ENCODE measurements around the gene ANKRD27.

ANKRD27 gene

GRCh38 chr19:32607479-32607878 lies 67.5 kb downstream of the ANKRD27 start:
- ATAC-seq = no peak
- TF ChIP-seq GLIS3 (CRISPR knock-in tag; IDR thresholded peaks at IDR 0.05) (no peak), ESRRG (CRISPR knock-in tag; IDR thresholded peaks at IDR 0.05) (no peak)

GRCh38 chr19:32606289-32606688 lies 68.7 kb downstream of the ANKRD27 start:
- no peak for ATAC-seq
- no peak for TF ChIP-seq CSRNP3 (CRISPR knock-in tag; IDR thresholded peaks at IDR 0.05)
- TF ChIP-seq ARNTL (CRISPR knock-in tag; IDR thresholded peaks at IDR 0.05; ENCODE audit: borderline replicate concordance, low read depth) = no peak
- no peak for TF ChIP-seq ISL1 (CRISPR knock-in tag; IDR thresholded peaks at IDR 0.05)
- TF ChIP-seq ZFP3 (CRISPR knock-in tag; IDR thresholded peaks at IDR 0.05) = no peak
- no peak for TF ChIP-seq PPARA (CRISPR knock-in tag; IDR thresholded peaks at IDR 0.05; ENCODE audit: borderline replicate concordance)
- TF ChIP-seq PATZ1 (CRISPR knock-in tag; IDR thresholded peaks at IDR 0.05; ENCODE audit: borderline replicate concordance) = no peak
- TF ChIP-seq ZFP30 (CRISPR knock-in tag; IDR thresholded peaks at IDR 0.05) = no peak
- TF ChIP-seq SNAI2 (CRISPR knock-in tag; IDR thresholded peaks at IDR 0.05) = no peak
- no peak for TF ChIP-seq BACH2 (CRISPR knock-in tag; IDR thresholded peaks at IDR 0.05; ENCODE audit: borderline replicate concordance)
- no peak for TF ChIP-seq CSDC2 (CRISPR knock-in tag; IDR thresholded peaks at IDR 0.05)
- no peak for TF ChIP-seq POU6F1 (CRISPR knock-in tag; IDR thresholded peaks at IDR 0.05; ENCODE audit: borderline replicate concordance, low read depth)
- no peak for TF ChIP-seq OSR1 (CRISPR knock-in tag; IDR thresholded peaks at IDR 0.05)
- no peak for TF ChIP-seq GLIS3 (CRISPR knock-in tag; IDR thresholded peaks at IDR 0.05)
- TF ChIP-seq CREB5 (CRISPR knock-in tag; IDR thresholded peaks at IDR 0.05; ENCODE audit: low read depth) = no peak
- no peak for TF ChIP-seq ZC3H10 (CRISPR knock-in tag; IDR thresholded peaks at IDR 0.05)

GRCh38 chr19:32605544-32605943 lies 69.4 kb downstream of the ANKRD27 start:
- TF ChIP-seq ISL1 (CRISPR knock-in tag; IDR thresholded peaks at IDR 0.05) (no peak), GLIS3 (CRISPR knock-in tag; IDR thresholded peaks at IDR 0.05) (no peak), ZFP30 (CRISPR knock-in tag; IDR thresholded peaks at IDR 0.05) (no peak), ZFP3 (CRISPR knock-in tag; IDR thresholded peaks at IDR 0.05) (no peak), ZC3H10 (CRISPR knock-in tag; IDR thresholded peaks at IDR 0.05) (no peak), TSHZ2 (CRISPR knock-in tag; IDR thresholded peaks at IDR 0.05) (no peak), CREB5 (CRISPR knock-in tag; IDR thresholded peaks at IDR 0.05; ENCODE audit: low read depth) (no peak), POU6F1 (CRISPR knock-in tag; IDR thresholded peaks at IDR 0.05; ENCODE audit: borderline replicate concordance, low read depth) (no peak), ZNF70 (CRISPR knock-in tag; IDR thresholded peaks at IDR 0.05) (no peak), CSRNP3 (CRISPR knock-in tag; IDR thresholded peaks at IDR 0.05) (no peak), ESRRG (CRISPR knock-in tag; IDR thresholded peaks at IDR 0.05) (no peak), BACH2 (CRISPR knock-in tag; IDR thresholded peaks at IDR 0.05; ENCODE audit: borderline replicate concordance) (no peak)
- no peak for ATAC-seq
